GM10847 (cell line): ENCODE results near the gene QARS1.

Experiments used
- POLR2A ChIP-seq: IDR thresholded peaks from 2 replicates; pipeline ENCODE4 v1.6.1; 2011; ENCODE audit not compliant: insufficient read length; ENCODE audit errors: extremely low read depth

QARS1 gene

GRCh38 chr3:49104427-49105291, at the start of gene QARS1:
Gene QARS1, minus strand, starts transcription at chr3:49104757. Its CDS starts 24 bp downstream, at chr3:49104733.
- TF ChIP-seq POLR2A, result peak; percentile 62

- no peak for TF ChIP-seq POLR2A
Observed at GRCh38 chr3:49153349-49153912, 48.9 kb upstream of the QARS1 start.

- no peak for TF ChIP-seq POLR2A
Observed at GRCh38 chr3:49151610-49152009, 47.1 kb upstream of the QARS1 start.

- TF ChIP-seq POLR2A, result no peak
Observed at GRCh38 chr3:49148159-49148558, 43.6 kb upstream of the QARS1 start.

- no peak for TF ChIP-seq POLR2A
Observed at GRCh38 chr3:49140080-49140479, 35.5 kb upstream of the QARS1 start.

- TF ChIP-seq POLR2A, result no peak
Observed at GRCh38 chr3:49135499-49135898, 30.9 kb upstream of the QARS1 start.

GRCh38 chr3:49134471-49135265, 30.1 kb upstream of the QARS1 start:
- no peak for TF ChIP-seq POLR2A

GRCh38 chr3:49133226-49133951, 28.8 kb upstream of the QARS1 start:
- TF ChIP-seq POLR2A, result no peak

GRCh38 chr3:49132437-49133225, 28.1 kb upstream of the QARS1 start, which contains the start of gene LAMB2:
Gene LAMB2, minus strand, starts transcription at chr3:49133050. Its CDS starts 183 bp downstream, at chr3:49132867.
- TF ChIP-seq POLR2A, result no peak

- TF ChIP-seq POLR2A, result no peak
Observed at GRCh38 chr3:49132073-49132436, 27.5 kb upstream of the QARS1 start.

- no peak for TF ChIP-seq POLR2A
Observed at GRCh38 chr3:49131576-49131975, 27.0 kb upstream of the QARS1 start.

- no peak for TF ChIP-seq POLR2A
Observed at GRCh38 chr3:49131040-49131439, 26.5 kb upstream of the QARS1 start.

GRCh38 chr3:49124991-49125670, 20.6 kb upstream of the QARS1 start:
- no peak for TF ChIP-seq POLR2A

GRCh38 chr3:49124203-49124602, 19.6 kb upstream of the QARS1 start:
- no peak for TF ChIP-seq POLR2A
